K562 (cell line): ENCODE measurements around the gene MAP2K7. TPM values are rescaled to one million over a fixed set of nuclear protein-coding genes. Genes with fewer than 3 reads are reported as not detected.

Experiments
- ATAC-seq: fragments of 200-7000 bp; cut with Tn5 transposase; 3 replicates; pipeline ENCODE4 v1.9.1; 2020; ENCODE audit warnings: moderate library complexity
- BruUV-seq: library from RNA; stranded (reverse); fragments of 400-500 nt; replicated peaks from 2 replicates; lab custom pipeline; 2021; lab: Mats Ljungman, UMichigan
- CTCF ChIA-PET: fragments of 300-600 bp; formaldehyde crosslinking; extraction: SDS; loops from one replicate; lab custom pipeline; 2021; ENCODE audit warnings: low intra/inter-chr PET ratio; lab: Yijun Ruan, JAX
- POLR2A ChIA-PET: fragments of 300-600, 350-650 bp; sonication (Branson Sonifier 250); formaldehyde crosslinking; extraction: SDS; loops from one replicate; lab custom pipeline; 2021; ENCODE audit warnings: antibody characterized with exemption, inconsistent platforms; lab: Yijun Ruan, JAX
- DNase-seq, 4 experiments: peaks; one replicate each; pipeline versions ENCODE4 v3.0.0 to v3.0.0-alpha.2; 2011 to 2018; ENCODE audit warnings: low spot score in 3 of 4, mixed read lengths in 3 of 4; ENCODE audit errors: extremely low read depth in 1 of 4
- FAIRE-seq: peaks from 2 replicates; lab custom pipeline; 2011; peaks lifted over from hg19 to GRCh38; lab: Jason Lieb, UNC
- H2AFZ ChIP-seq: 2 replicates; pipeline ENCODE4 v1.6.0; 2011; ENCODE audit warnings: low read depth, low read length, control low read depth, inconsistent platforms
- H3K27ac ChIP-seq: fragments of 200-600 bp; 3 replicates; pipeline ENCODE4 v1.8.0; 2011; ENCODE audit warnings: low read depth, mild to moderate bottlenecking, control low read depth, inconsistent platforms, low read length, moderate library complexity, mixed read lengths; ENCODE audit errors: extremely low read depth
- H3K27me3 ChIP-seq, 2 experiments: fragments of 300-600 bp in 1 of 2; 2 replicates in 1 of 2; 3 replicates in 1 of 2; pipeline versions ENCODE4 v1.6.0 to v1.8.0; 2011; ENCODE audit warnings: inconsistent platforms in 2 of 2, low read length in 2 of 2, mild to moderate bottlenecking in 1 of 2, mixed read lengths in 1 of 2, moderate library complexity in 1 of 2; ENCODE audit not compliant: control insufficient read depth in 2 of 2, insufficient read depth in 2 of 2
- H3K36me3 ChIP-seq: fragments of 300-600 bp; 3 replicates; pipeline ENCODE4 v1.8.0; 2011; ENCODE audit warnings: mild to moderate bottlenecking, low read length, inconsistent platforms; ENCODE audit not compliant: control insufficient read depth, insufficient read depth
- H3K4me1 ChIP-seq, 2 experiments: fragments of 200-600 bp in 1 of 2; replicated peaks in 1 of 2; 2 replicates in 1 of 2; 3 replicates in 1 of 2; pipeline versions ENCODE4 v1.5.1 to v1.8.0; 2011; ENCODE audit warnings: inconsistent platforms in 2 of 2, low read length in 2 of 2, mild to moderate bottlenecking in 1 of 2, mixed read lengths in 1 of 2, moderate library complexity in 1 of 2; ENCODE audit not compliant: control insufficient read depth in 2 of 2, insufficient read depth in 2 of 2
- H3K4me2 ChIP-seq: 2 replicates; pipeline ENCODE4 v1.6.1; 2011; ENCODE audit warnings: low read length, control low read depth, inconsistent platforms, mixed read lengths; ENCODE audit not compliant: insufficient read depth
- H3K4me3 ChIP-seq: fragments of 200-600 bp; sonication (generic), shearing (Covaris generic); 2 replicates; pipeline ENCODE4 v1.5.1; 2016; ENCODE audit warnings: control low read depth, inconsistent platforms
- H3K79me2 ChIP-seq: fragments of 200-600 bp; 3 replicates; pipeline ENCODE4 v1.8.0; 2011; ENCODE audit warnings: low read length, inconsistent platforms; ENCODE audit not compliant: control insufficient read depth, insufficient read depth
- H3K9ac ChIP-seq, 2 experiments: 2 replicates each; pipeline versions ENCODE4 v1.6.0 to v1.6.1; 2011; ENCODE audit warnings: low read depth in 2 of 2, low read length in 2 of 2, control low read depth in 1 of 2, inconsistent platforms in 1 of 2, mild to moderate bottlenecking in 1 of 2, mixed read lengths in 1 of 2; ENCODE audit not compliant: insufficient read depth in 1 of 2
- H3K9me1 ChIP-seq: one replicate; pipeline ENCODE4 v1.6.0; 2011; ENCODE audit warnings: inconsistent platforms, mild to moderate bottlenecking, low read length, moderate library complexity; ENCODE audit not compliant: control insufficient read depth, insufficient read depth
- H3K9me3 ChIP-seq: replicated peaks from 2 replicates; pipeline ENCODE4 v1.5.1; 2011; ENCODE audit warnings: low read depth, low read length, inconsistent platforms; ENCODE audit not compliant: control insufficient read depth, insufficient read depth
- H4K20me1 ChIP-seq: replicated peaks from 2 replicates; pipeline ENCODE4 v1.6.1; 2011; ENCODE audit warnings: low read length, inconsistent platforms, mixed read lengths; ENCODE audit not compliant: control insufficient read depth, insufficient read depth
- ADNP ChIP-seq: fragments of 200-800 bp; sonication (Bioruptor generic); IDR thresholded peaks from 2 replicates; pipeline ENCODE4 v1.6.1; 2016; ENCODE audit warnings: missing genetic modification characterization, missing compliant biosample characterization
- BCL6 ChIP-seq: fragments of 250-450 bp; sonication (Bioruptor Pico); IDR thresholded peaks from 2 replicates; pipeline ENCODE4 v1.4.0; 2020
- ELK3 ChIP-seq: fragments of 450-650 bp; formaldehyde crosslinking; IDR thresholded peaks from 2 replicates; pipeline ENCODE4 v1.4.0; 2020; ENCODE audit warnings: mild to moderate bottlenecking
- EP400 ChIP-seq: fragments of 450-650 bp; IDR thresholded peaks from 2 replicates; pipeline ENCODE4 v1.6.1; 2017; ENCODE audit warnings: antibody characterized with exemption, mild to moderate bottlenecking, moderate library complexity
- STAT5A ChIP-seq: IDR thresholded peaks from 2 replicates; pipeline ENCODE4 v1.6.1; 2012; ENCODE audit warnings: low read length, inconsistent platforms, borderline replicate concordance
- TAL1 ChIP-seq: fragments of 450-650 bp; IDR thresholded peaks from 2 replicates; pipeline ENCODE4 v1.6.1; 2016; ENCODE audit warnings: mild to moderate bottlenecking
- TSC22D4 ChIP-seq: fragments of 450-650 bp; IDR thresholded peaks from 2 replicates; pipeline ENCODE4 v1.6.1; 2016; ENCODE audit warnings: missing genetic modification characterization, missing biosample characterization, control low read depth
- WHSC1 ChIP-seq: IDR thresholded peaks from one replicate; pipeline ENCODE4 v1.6.1; 2012; ENCODE audit warnings: low read length, control low read depth, inconsistent platforms
- WGBS: fragments of 100-300 bp; shearing (Covaris generic); methylation state at CpG from one replicate; pipeline ENCODE4 v1.1.6; 2016; ENCODE audit warnings: low coverage, mixed read lengths; ENCODE audit not compliant: insufficient coverage; ENCODE audit errors: missing lambda C conversion rate; 5-methylcytosine and 5-hydroxymethylcytosine counted together
- in situ Hi-C: fragments of 300-500 bp; cut with MboI; formaldehyde crosslinking; loops from 4 replicates; pipeline ENCODE4 v1.15.0; 2018; ENCODE audit warnings: inconsistent platforms, mixed read lengths
- intact Hi-C: fragments of 100-400 bp; cut with micrococcal nuclease; formaldehyde crosslinking; loops from 2 replicates; pipeline ENCODE4 v1.14.2; 2022
- polyA plus RNA-seq, 8 experiments: library from polyadenylated mRNA; depleted of rRNA in 4 of 8; stranded (reverse) in 5 of 8; unstranded in 3 of 8; fragments of >200 nt; fragmentation: Nextera tagmentation in 2 of 8; fragmentation: Illumina TruSeq in 1 of 8; extraction: Ambion mirVana in 2 of 8; extraction: Trizol in 1 of 8; gene quantifications; 2 replicates each; pipeline versions ENCODE4 v1.2.1 to v1.2.3, GENCODE V29; 2011 to 2014; ENCODE audit warnings: inconsistent platforms in 1 of 8, missing spikeins in 1 of 8
- total RNA-seq, 7 experiments: library from RNA; depleted of rRNA in 6 of 7; stranded (reverse); fragments of >200 nt in 6 of 7; fragmentation: Illumina TruSeq in 2 of 7; extraction: Trizol in 2 of 7; gene quantifications; 2 replicates each; pipeline versions ENCODE4 v1.2.1 to v1.2.3, GENCODE V29; 2011 to 2021; ENCODE audit warnings: low replicate concordance in 1 of 7
- TF ChIP-seq, protein P1 (sequence below): sonication (generic); formaldehyde crosslinking; IDR thresholded peaks from 2 replicates; pipeline ENCODE4 v1.8.0; 2022; ENCODE audit warnings: mild to moderate bottlenecking, missing genetic modification reagents

The MAP2K7 gene
- total and polyA plus RNA-seq, 9 of the 15 experiments (the other 6 are each of a cell fraction or from before 2014, with no cell fraction given): 0.51 to 45.8 (median 14.1) TPM

- peak overlapping the region; percentile 24 for H3K4me3 ChIP-seq
- no TSS peak for BruUV-seq
- ChIA-PET CTCF (interaction anchor here (0.6 kb wide), 1 partner anchor 144 kb away, joined by 4 read pairs; no protein-coding TSS in a partner anchor), POLR2A (interaction anchor here (0.7 to 2.9 kb wide), 6 partner anchors 11 to 27 kb away, joined by 3 to 14 read pairs (median 4); no protein-coding TSS in a partner anchor)
- 58% methylated on average over 8 of the region's 8 CpGs for WGBS
- no peaks in the 10 kb centered on the region for H3K79me2 ChIP-seq
- no peaks in the 10 kb centered on the region for H3K9me3 ChIP-seq
- H2AFZ ChIP-seq: peak overlapping the region; percentile 97
- FAIRE-seq (no peak), ATAC-seq (no peak), DNase-seq (no peak)
- H3K9me1 ChIP-seq: peaks cover 6% of the 10 kb centered on the region
- TF ChIP-seq STAT5A: no peak
- no peak for TF ChIP-seq BCL6 (CRISPR knock-in tag)
- TF ChIP-seq, protein P1, sequence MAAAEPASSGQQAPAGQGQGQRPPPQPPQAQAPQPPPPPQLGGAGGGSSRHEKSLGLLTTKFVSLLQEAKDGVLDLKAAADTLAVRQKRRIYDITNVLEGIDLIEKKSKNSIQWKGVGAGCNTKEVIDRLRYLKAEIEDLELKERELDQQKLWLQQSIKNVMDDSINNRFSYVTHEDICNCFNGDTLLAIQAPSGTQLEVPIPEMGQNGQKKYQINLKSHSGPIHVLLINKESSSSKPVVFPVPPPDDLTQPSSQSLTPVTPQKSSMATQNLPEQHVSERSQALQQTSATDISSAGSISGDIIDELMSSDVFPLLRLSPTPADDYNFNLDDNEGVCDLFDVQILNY (CRISPR knock-in tag): no peak
- no peak for TF ChIP-seq ADNP (tag)
- TF ChIP-seq TAL1: no peak
- TF ChIP-seq TSC22D4 (tag): no peak
- TF ChIP-seq ELK3 (CRISPR knock-in tag): no peak
- TF ChIP-seq EP400: no peak
- TF ChIP-seq WHSC1: no peak
- peaks cover 24 to 79% of the 10 kb centered on the region in 2 experiments for H3K4me1 ChIP-seq
- peak overlapping the region; percentile 59 to 88; a peak in 3 of 4 replicates for H3K9ac ChIP-seq
- in situ Hi-C loops (no loop called here), intact Hi-C loops (no loop called here)
- H4K20me1 ChIP-seq: peaks cover 4% of the 10 kb centered on the region; the same call in 1 of the 2 replicates
- H3K27me3 ChIP-seq: no peaks in the 10 kb centered on the region
- peak overlapping the region; percentile 74 for H3K4me2 ChIP-seq
- H3K27ac ChIP-seq: peak overlapping the region; percentile 66; the same call in 2 of the 3 replicates
- H3K36me3 ChIP-seq: no peaks in the 10 kb centered on the region
Measured at GRCh38 chr19:7857727-7858108, 46.0 kb upstream of the MAP2K7 start.
